ENCODE data around the gene POLR3H.

- TF ChIP-seq CTCF (IDR thresholded peaks at IDR 0.05) (no peak), POLR2A (IDR thresholded peaks at IDR 0.05) (no peak), POLR2AphosphoS5 (IDR thresholded peaks at IDR 0.05) (no peak)
Observed at GRCh38 chr22:41504397-41504796, 39.9 kb downstream of the POLR3H start.
